GM12878 (cell line): ENCODE results near the gene DIP2A.

Experiments used
- FOXK2 ChIP-seq: fragments of 450-650 bp; IDR thresholded peaks from 2 replicates; pipeline ENCODE4 v1.6.1; 2017; ENCODE audit warnings: mild to moderate bottlenecking, moderate library complexity
- NR2C2 ChIP-seq: IDR thresholded peaks from 2 replicates; pipeline ENCODE4 v1.6.1; 2011; ENCODE audit warnings: borderline replicate concordance, low read depth; ENCODE audit not compliant: control insufficient read depth, insufficient read length

GRCh38 chr21:46604975-46605766, 146.5 kb downstream of the DIP2A start, which contains the start of gene S100B:
- TF ChIP-seq FOXK2 (no peak), NR2C2 (no peak)
